K562 (cell line): ENCODE measurements around the gene ERVK3-1.

Experiments used
- BACH1 ChIP-seq: fragments of 200-800 bp; sonication (Bioruptor generic); IDR thresholded peaks from 2 replicates; pipeline ENCODE4 v1.6.1; 2016; ENCODE audit warnings: missing genetic modification characterization, missing compliant biosample characterization
- CEBPB ChIP-seq: fragments of 450-650 bp; IDR thresholded peaks from 2 replicates; pipeline ENCODE4 v1.6.1; 2016; ENCODE audit warnings: missing genetic modification characterization, missing compliant biosample characterization
- ESRRA ChIP-seq: fragments of 450-650 bp; IDR thresholded peaks from 2 replicates; pipeline ENCODE4 v1.6.1; 2014; ENCODE audit warnings: low read depth, mild to moderate bottlenecking, moderate library complexity, borderline replicate concordance
- GATA2 ChIP-seq: sonication (generic); formaldehyde crosslinking; IDR thresholded peaks from 2 replicates; pipeline ENCODE4 v1.4.0; 2020; ENCODE audit warnings: mild to moderate bottlenecking, missing genetic modification reagents
- GTF2A2 ChIP-seq: IDR thresholded peaks from 2 replicates; pipeline ENCODE4 v1.6.1; 2016; ENCODE audit warnings: mild to moderate bottlenecking, missing genetic modification characterization, missing compliant biosample characterization
- NEUROD1 ChIP-seq: fragments of 150-350 bp; IDR thresholded peaks from 2 replicates; pipeline ENCODE4 v1.6.1; 2014; ENCODE audit warnings: borderline replicate concordance, low read length, low read depth; ENCODE audit not compliant: partially characterized antibody
- RAD21 ChIP-seq, 2 experiments: fragments of 250-450 bp in 1 of 2; fragments of 450-650 bp in 1 of 2; sonication (Bioruptor Pico) in 1 of 2; formaldehyde crosslinking in 1 of 2; IDR thresholded peaks in 1 of 2; conservative IDR thresholded peaks in 1 of 2; 2 replicates each; pipeline versions ENCODE4 v1.4.0 to v1.8.0; 2020 to 2022; ENCODE audit warnings: mild to moderate bottlenecking in 2 of 2, moderate library complexity in 1 of 2
- SMC3 ChIP-seq: conservative IDR thresholded peaks from 2 replicates; pipeline ENCODE4 v1.6.1; 2011; ENCODE audit warnings: low read depth, low read length, improper control_type of control experiment; ENCODE audit not compliant: insufficient read depth
- SP2 ChIP-seq: IDR thresholded peaks from 2 replicates; pipeline ENCODE4 v1.6.1; 2011; ENCODE audit warnings: mild to moderate bottlenecking, low read depth, low read length, moderate library complexity; ENCODE audit not compliant: poor library complexity, severe bottlenecking; ENCODE audit errors: extremely low read depth
- ZBTB7A ChIP-seq: IDR thresholded peaks from 2 replicates; pipeline ENCODE4 v1.6.1; 2011; ENCODE audit warnings: low read depth, mild to moderate bottlenecking, low read length, moderate library complexity, borderline replicate concordance; ENCODE audit not compliant: control insufficient read depth
- ZKSCAN3 ChIP-seq: fragments of 250-450 bp; sonication (Bioruptor Pico); IDR thresholded peaks from 2 replicates; pipeline ENCODE4 v1.4.0; 2020
- ZNF282 ChIP-seq: sonication (generic); formaldehyde crosslinking; IDR thresholded peaks from 2 replicates; pipeline ENCODE4 v1.8.1; 2023; ENCODE audit warnings: missing genetic modification reagents
- TF ChIP-seq, protein P1 (sequence below), 3 experiments: IDR thresholded peaks in 2 of 3; conservative IDR thresholded peaks in 1 of 3; 2 replicates each; pipeline ENCODE4 v1.5.1; 2011 to 2012; ENCODE audit warnings: low read length in 3 of 3, mild to moderate bottlenecking in 3 of 3, control low read depth in 2 of 3, improper control_type of control experiment in 1 of 3, inconsistent platforms in 1 of 3, low read depth in 1 of 3, mixed read lengths in 1 of 3, moderate library complexity in 1 of 3; ENCODE audit not compliant: insufficient read depth in 2 of 3

DNA sequence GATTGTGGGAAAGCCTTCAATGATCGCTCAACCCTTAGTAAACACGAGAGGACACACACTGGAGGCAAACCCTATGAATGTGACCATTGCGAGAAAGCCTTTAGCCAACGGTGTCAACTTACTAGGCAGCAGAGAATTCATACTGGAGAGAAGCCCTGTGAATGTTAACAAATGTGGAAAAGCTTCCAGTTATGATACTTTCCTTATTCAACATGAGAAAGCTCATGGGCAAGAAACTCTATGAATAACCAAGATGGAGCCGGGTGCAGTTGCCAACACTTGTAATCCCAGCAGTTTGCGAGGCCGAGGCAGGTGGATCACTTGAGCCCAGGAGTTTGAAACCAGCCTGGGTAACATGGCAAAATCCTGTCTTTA lies 42.3 kb upstream of the ERVK3-1 start:
- TF ChIP-seq ZBTB7A, result no peak
- TF ChIP-seq CEBPB, result no peak
- TF ChIP-seq BACH1 (tag), result no peak
- TF ChIP-seq, protein P1, sequence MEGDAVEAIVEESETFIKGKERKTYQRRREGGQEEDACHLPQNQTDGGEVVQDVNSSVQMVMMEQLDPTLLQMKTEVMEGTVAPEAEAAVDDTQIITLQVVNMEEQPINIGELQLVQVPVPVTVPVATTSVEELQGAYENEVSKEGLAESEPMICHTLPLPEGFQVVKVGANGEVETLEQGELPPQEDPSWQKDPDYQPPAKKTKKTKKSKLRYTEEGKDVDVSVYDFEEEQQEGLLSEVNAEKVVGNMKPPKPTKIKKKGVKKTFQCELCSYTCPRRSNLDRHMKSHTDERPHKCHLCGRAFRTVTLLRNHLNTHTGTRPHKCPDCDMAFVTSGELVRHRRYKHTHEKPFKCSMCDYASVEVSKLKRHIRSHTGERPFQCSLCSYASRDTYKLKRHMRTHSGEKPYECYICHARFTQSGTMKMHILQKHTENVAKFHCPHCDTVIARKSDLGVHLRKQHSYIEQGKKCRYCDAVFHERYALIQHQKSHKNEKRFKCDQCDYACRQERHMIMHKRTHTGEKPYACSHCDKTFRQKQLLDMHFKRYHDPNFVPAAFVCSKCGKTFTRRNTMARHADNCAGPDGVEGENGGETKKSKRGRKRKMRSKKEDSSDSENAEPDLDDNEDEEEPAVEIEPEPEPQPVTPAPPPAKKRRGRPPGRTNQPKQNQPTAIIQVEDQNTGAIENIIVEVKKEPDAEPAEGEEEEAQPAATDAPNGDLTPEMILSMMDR (IDR thresholded peaks at IDR 0.05 in 2 of 3, conservative IDR thresholded peaks at IDR 0.05 in 1 of 3; ENCODE audit: insufficient read depth in 2 of 3, low read depth in 1 of 3, low read length in 3 of 3), result no peak
- TF ChIP-seq GATA2 (CRISPR knock-in tag), result no peak
- no peak for TF ChIP-seq ESRRA
- TF ChIP-seq RAD21 (CRISPR knock-in tag; conservative IDR thresholded peaks at IDR 0.05 in 1 of 2, IDR thresholded peaks at IDR 0.05 in 1 of 2), result no peak
- no peak for TF ChIP-seq NEUROD1
- TF ChIP-seq ZNF282 (CRISPR knock-in tag), result no peak
- TF ChIP-seq SP2, result no peak
- TF ChIP-seq ZKSCAN3 (CRISPR knock-in tag), result no peak
- no peak for TF ChIP-seq SMC3
- no peak for TF ChIP-seq GTF2A2
